Measurements from ENCODE around the gene GSTK1. TPM values are rescaled to one million over a fixed set of nuclear protein-coding genes. Genes with fewer than 3 reads are reported as not detected.

GSTK1 gene
- total RNA-seq, 6 experiments from 2014 or later, result 209 to 315 (median 257) TPM

- ATAC-seq, result no peak
- Histone ChIP-seq H3K9me3 (no peaks in the 10 kb centered on the region), H3K4me1 (peaks cover 0 to 47% (median 10%) of the 10 kb centered on the region in 4 donors), H3K36me3 (no peaks in the 10 kb centered on the region), H3K27ac (no peak overlapping the region), H3K27me3 (no peaks in the 10 kb centered on the region), H3K4me3 (no peak overlapping the region)
- no peak for DNase-seq
- WGBS (ENCODE audit: insufficient coverage, low coverage, low lambda C conversion rate, missing lambda C conversion rate), result 56% methylated on average over 3 of the region's 3 CpGs
- intact Hi-C loops (cut with DNase I), result loop anchor here in 1 of 2 donors (10.0 kb wide), 1 partner anchor 50 kb away; no protein-coding TSS in a partner anchor
- TF ChIP-seq POLR2A (IDR thresholded peaks at IDR 0.05), result no peak
- TF ChIP-seq, protein P1, sequence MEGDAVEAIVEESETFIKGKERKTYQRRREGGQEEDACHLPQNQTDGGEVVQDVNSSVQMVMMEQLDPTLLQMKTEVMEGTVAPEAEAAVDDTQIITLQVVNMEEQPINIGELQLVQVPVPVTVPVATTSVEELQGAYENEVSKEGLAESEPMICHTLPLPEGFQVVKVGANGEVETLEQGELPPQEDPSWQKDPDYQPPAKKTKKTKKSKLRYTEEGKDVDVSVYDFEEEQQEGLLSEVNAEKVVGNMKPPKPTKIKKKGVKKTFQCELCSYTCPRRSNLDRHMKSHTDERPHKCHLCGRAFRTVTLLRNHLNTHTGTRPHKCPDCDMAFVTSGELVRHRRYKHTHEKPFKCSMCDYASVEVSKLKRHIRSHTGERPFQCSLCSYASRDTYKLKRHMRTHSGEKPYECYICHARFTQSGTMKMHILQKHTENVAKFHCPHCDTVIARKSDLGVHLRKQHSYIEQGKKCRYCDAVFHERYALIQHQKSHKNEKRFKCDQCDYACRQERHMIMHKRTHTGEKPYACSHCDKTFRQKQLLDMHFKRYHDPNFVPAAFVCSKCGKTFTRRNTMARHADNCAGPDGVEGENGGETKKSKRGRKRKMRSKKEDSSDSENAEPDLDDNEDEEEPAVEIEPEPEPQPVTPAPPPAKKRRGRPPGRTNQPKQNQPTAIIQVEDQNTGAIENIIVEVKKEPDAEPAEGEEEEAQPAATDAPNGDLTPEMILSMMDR (IDR thresholded peaks at IDR 0.05), result no peak
Measured at GRCh38 chr7:143245123-143245522, 18.1 kb upstream of the GSTK1 start.

GRCh38 chr7:143247372-143247771 is 15.9 kb upstream of the GSTK1 start:
- no peak for DNase-seq
- peaks cover 0 to 38% (median 10%) of the 10 kb centered on the region in 4 donors for H3K4me1 ChIP-seq
- no peaks in the 10 kb centered on the region for H3K9me3 ChIP-seq
- H3K27ac ChIP-seq, result peak overlapping the region in 1 of 3 donors; percentile 82
- H3K27me3 ChIP-seq, result no peaks in the 10 kb centered on the region
- WGBS (ENCODE audit: insufficient coverage, low coverage, low lambda C conversion rate, missing lambda C conversion rate), result 44% methylated on average over 1 of the region's 1 CpG
- H3K36me3 ChIP-seq, result no peaks in the 10 kb centered on the region
- no peak overlapping the region for H3K4me3 ChIP-seq
- TF ChIP-seq POLR2A (IDR thresholded peaks at IDR 0.05), result no peak
- TF ChIP-seq, protein P1 (IDR thresholded peaks at IDR 0.05), result no peak
- intact Hi-C loops (cut with DNase I), result loop anchor here in 1 of 2 donors (10.0 kb wide), 1 partner anchor 47 kb away; no protein-coding TSS in a partner anchor
- ATAC-seq, result no peak

DNA sequence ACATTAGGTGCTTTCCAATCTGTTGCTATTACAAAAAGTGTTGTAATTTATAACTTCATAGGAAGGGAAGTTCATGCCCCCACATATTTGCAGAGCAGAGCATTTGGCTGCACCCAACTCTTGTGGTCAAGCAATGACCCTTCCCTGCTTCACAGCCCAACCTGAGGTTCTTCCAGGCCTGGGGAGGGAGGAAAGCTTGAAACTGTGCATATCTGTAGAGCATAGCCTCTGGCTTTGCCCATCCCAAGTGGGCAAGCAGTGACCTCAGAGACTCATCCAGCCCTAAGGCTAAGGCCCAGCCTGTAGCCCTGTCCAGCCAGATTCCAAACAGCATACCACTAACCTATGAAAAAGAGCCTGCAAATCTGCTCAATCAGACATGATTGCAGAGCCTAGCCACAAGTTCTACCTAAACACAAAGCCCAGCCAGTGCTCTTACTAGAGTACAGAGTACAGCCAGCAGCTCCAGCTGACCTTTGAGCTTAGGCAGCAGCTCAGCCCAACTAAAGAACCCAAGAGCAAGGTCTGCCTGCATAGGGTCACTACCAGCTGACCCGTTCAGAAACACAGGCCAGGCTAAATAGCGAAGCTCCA is 14.4 kb upstream of the GSTK1 start:
- Histone ChIP-seq H3K4me3 (no peak overlapping the region), H3K36me3 (no peaks in the 10 kb centered on the region), H3K27me3 (no peaks in the 10 kb centered on the region), H3K4me1 (peaks cover 0 to 29% (median 10%) of the 10 kb centered on the region in 4 donors), H3K9me3 (no peaks in the 10 kb centered on the region), H3K27ac (peak overlapping the region in 2 of 3 donors; percentile 45 to 82)
- ATAC-seq, result peak; percentile 96 to 100 (median 99)
- DNase-seq, result peak; percentile 64 to 90 (median 83)
- TF ChIP-seq, protein P1 (IDR thresholded peaks at IDR 0.05), result no peak
- no peak for TF ChIP-seq POLR2A (IDR thresholded peaks at IDR 0.05)
- WGBS (ENCODE audit: insufficient coverage, low coverage, low lambda C conversion rate, missing lambda C conversion rate), result 32% methylated on average over 2 of the region's 2 CpGs
- intact Hi-C loops (cut with DNase I), result loop anchor here in 1 of 2 donors (10.0 kb wide), 1 partner anchor 46 kb away; no protein-coding TSS in a partner anchor

DNA sequence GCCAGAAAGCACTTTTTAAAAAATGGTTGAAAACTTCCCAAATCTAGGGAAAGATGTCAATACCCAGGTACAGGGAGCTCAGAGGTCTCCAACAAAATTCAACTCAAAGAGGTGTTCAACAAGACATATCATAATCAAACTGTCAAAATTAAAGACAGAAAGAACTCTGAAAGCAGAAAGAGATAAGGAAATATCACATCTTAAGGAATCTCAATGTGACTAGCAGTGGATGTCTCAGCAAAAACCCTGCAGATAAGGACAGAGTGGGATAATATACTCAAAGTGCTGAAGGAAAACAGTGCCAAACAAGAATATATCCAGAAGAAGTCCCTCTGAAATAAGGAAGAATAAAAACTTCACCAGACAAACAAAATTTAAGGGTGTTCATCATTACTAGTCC is 13.0 kb upstream of the GSTK1 start:
- intact Hi-C loops (cut with DNase I), result no loop called here
- Histone ChIP-seq H3K36me3 (no peaks in the 10 kb centered on the region), H3K9me3 (no peaks in the 10 kb centered on the region), H3K27me3 (no peaks in the 10 kb centered on the region), H3K4me1 (peaks cover 0 to 19% (median 10%) of the 10 kb centered on the region in 4 donors), H3K4me3 (no peak overlapping the region), H3K27ac (no peak overlapping the region)
- no peak for DNase-seq
- TF ChIP-seq, protein P1 (IDR thresholded peaks at IDR 0.05), result no peak
- TF ChIP-seq POLR2A (IDR thresholded peaks at IDR 0.05), result no peak
- ATAC-seq, result no peak
